Trophoblast cell (in vitro differentiated cells and primary cell): ENCODE results near the gene STON2.

Source experiments
- DNase-seq, 2 donors: peaks; one replicate each; pipeline ENCODE4 v3.0.0-alpha.2; 2016
- H2AFZ ChIP-seq: 2 replicates; pipeline ENCODE4 v1.6.1; 2013; ENCODE audit warnings: low read length, moderate library complexity, mild to moderate bottlenecking; ENCODE audit not compliant: insufficient read depth, poor library complexity
- H2AK5ac ChIP-seq: 2 replicates; pipeline ENCODE4 v1.6.1; 2013; ENCODE audit warnings: mild to moderate bottlenecking, low read length
- H2BK120ac ChIP-seq: 2 replicates; pipeline ENCODE4 v1.6.1; 2013; ENCODE audit warnings: low read length, mild to moderate bottlenecking, moderate library complexity; ENCODE audit not compliant: insufficient read depth, poor library complexity
- H2BK12ac ChIP-seq: 2 replicates; pipeline ENCODE4 v1.6.1; 2013; ENCODE audit warnings: mild to moderate bottlenecking, low read length, moderate library complexity
- H2BK5ac ChIP-seq: 2 replicates; pipeline ENCODE4 v1.6.1; 2013; ENCODE audit warnings: low read length, low read depth, moderate library complexity, mild to moderate bottlenecking; ENCODE audit not compliant: poor library complexity
- H3K14ac ChIP-seq: 2 replicates; pipeline ENCODE4 v1.6.1; 2013; ENCODE audit warnings: mild to moderate bottlenecking, low read length
- H3K18ac ChIP-seq: 2 replicates; pipeline ENCODE4 v1.6.1; 2013; ENCODE audit warnings: mild to moderate bottlenecking, low read length
- H3K23ac ChIP-seq: 2 replicates; pipeline ENCODE4 v1.6.1; 2013; ENCODE audit warnings: low read length
- H3K27ac ChIP-seq: 2 replicates; pipeline ENCODE4 v1.5.1; 2013; ENCODE audit warnings: low read depth, mild to moderate bottlenecking, inconsistent platforms, low read length, moderate library complexity
- H3K27me3 ChIP-seq: 2 replicates; pipeline ENCODE4 v1.6.1; 2013; ENCODE audit warnings: inconsistent platforms, mild to moderate bottlenecking, low read length, moderate library complexity; ENCODE audit not compliant: insufficient read depth
- H3K36me3 ChIP-seq, 2 experiments: 1 replicate in 1 of 2; 2 replicates in 1 of 2; pipeline ENCODE4 v1.6.1; 2013; ENCODE audit warnings: low read length in 2 of 2, mild to moderate bottlenecking in 2 of 2, moderate library complexity in 1 of 2; ENCODE audit not compliant: insufficient read depth in 2 of 2, control insufficient read depth in 1 of 2
- H3K4ac ChIP-seq: 2 replicates; pipeline ENCODE4 v1.6.1; 2013; ENCODE audit warnings: low read depth, mild to moderate bottlenecking, low read length, moderate library complexity
- H3K4me1 ChIP-seq, 2 experiments: 1 replicate in 1 of 2; 2 replicates in 1 of 2; pipeline ENCODE4 v1.6.1; 2013; ENCODE audit warnings: low read length in 2 of 2, mild to moderate bottlenecking in 2 of 2, moderate library complexity in 1 of 2; ENCODE audit not compliant: insufficient read depth in 2 of 2, control insufficient read depth in 1 of 2
- H3K4me2 ChIP-seq: 2 replicates; pipeline ENCODE4 v1.6.1; 2013; ENCODE audit warnings: inconsistent platforms, mild to moderate bottlenecking, low read length, moderate library complexity
- H3K4me3 ChIP-seq: 2 replicates; pipeline ENCODE4 v1.5.1; 2013; ENCODE audit warnings: mild to moderate bottlenecking, low read depth, low read length, inconsistent platforms
- H3K79me1 ChIP-seq: one replicate; pipeline ENCODE4 v1.6.1; 2013; ENCODE audit warnings: low read length
- H3K79me2 ChIP-seq: 2 replicates; pipeline ENCODE4 v1.6.1; 2013; ENCODE audit warnings: low read length, mild to moderate bottlenecking; ENCODE audit not compliant: control insufficient read depth, insufficient read depth, poor library complexity
- H3K9ac ChIP-seq: 2 replicates; pipeline ENCODE4 v1.6.1; 2013; ENCODE audit warnings: mild to moderate bottlenecking, low read length
- H3K9me3 ChIP-seq: 2 replicates; pipeline ENCODE4 v1.6.1; 2013; ENCODE audit warnings: low read depth, mild to moderate bottlenecking, control low read depth, inconsistent platforms, low read length; ENCODE audit not compliant: insufficient read depth
- H4K12ac ChIP-seq: 2 replicates; pipeline ENCODE4 v1.6.1; 2013; ENCODE audit warnings: low read depth, mild to moderate bottlenecking, low read length, moderate library complexity
- H4K8ac ChIP-seq: 2 replicates; pipeline ENCODE4 v1.6.1; 2013; ENCODE audit warnings: low read depth, mild to moderate bottlenecking, low read length, moderate library complexity
- H4K91ac ChIP-seq: one replicate; pipeline ENCODE4 v1.6.1; 2013; ENCODE audit warnings: low read depth, mild to moderate bottlenecking, low read length, moderate library complexity
- WGBS: extraction: QIAGEN DNeasy Blood & Tissue Kit; methylation state at CpG from one replicate; pipeline ENCODE4 v1.1.7; 2013; ENCODE audit warnings: missing lambda C conversion rate; ENCODE audit not compliant: insufficient read length, insufficient coverage; ENCODE audit errors: extremely low coverage; 5-methylcytosine and 5-hydroxymethylcytosine counted together

Gene STON2

DNA sequence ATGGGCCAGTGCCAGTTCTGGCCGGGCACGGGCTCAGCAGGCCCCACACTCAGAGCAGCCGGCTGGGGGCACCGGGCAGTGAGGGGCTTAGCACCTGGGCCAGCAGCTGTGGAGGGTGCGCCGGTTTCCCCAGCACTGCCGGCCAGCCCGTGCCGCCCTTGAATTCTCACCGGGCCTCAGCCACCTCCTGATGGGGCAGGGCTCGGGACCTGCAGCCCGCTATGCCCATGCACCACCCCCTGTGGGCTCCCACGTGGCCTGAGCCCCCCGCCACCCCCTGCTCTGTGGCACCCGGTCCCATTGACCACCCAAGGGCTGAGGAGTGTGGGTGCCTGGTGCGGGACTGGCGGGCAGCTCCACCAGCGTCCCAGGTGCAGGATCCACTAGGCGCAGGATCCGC lies 164.0 kb downstream of the STON2 start:
- Histone ChIP-seq H4K91ac (no peak overlapping the region), H3K4me2 (no peak overlapping the region), H3K9me3 (no peaks in the 10 kb centered on the region), H3K36me3 (no peaks in the 10 kb centered on the region), H4K8ac (no peak overlapping the region), H3K23ac (no peak overlapping the region), H3K27me3 (no peaks in the 10 kb centered on the region), H2BK12ac (no peak overlapping the region), H2BK120ac (no peak overlapping the region), H2BK5ac (no peak overlapping the region), H3K4me3 (no peak overlapping the region), H2AK5ac (no peak overlapping the region), H3K79me1 (no peaks in the 10 kb centered on the region), H3K79me2 (no peaks in the 10 kb centered on the region), H3K4me1 (peaks cover 0 to 4% of the 10 kb centered on the region in 2 experiments), H4K12ac (no peak overlapping the region), H3K14ac (no peak overlapping the region), H3K27ac (no peak overlapping the region), H3K18ac (no peak overlapping the region), H3K9ac (no peak overlapping the region), H2AFZ (no peak overlapping the region), H3K4ac (no peak overlapping the region)
- WGBS, result no CpG with 5 or more reads among the region's 20 CpGs
- no peak for DNase-seq

- Histone ChIP-seq H2BK120ac (no peak overlapping the region), H3K4me1 (peaks cover 0 to 4% of the 10 kb centered on the region in 2 experiments), H2BK5ac (no peak overlapping the region), H3K27me3 (no peaks in the 10 kb centered on the region), H3K27ac (no peak overlapping the region), H3K14ac (no peak overlapping the region), H3K4me3 (no peak overlapping the region), H3K4me2 (no peak overlapping the region), H3K36me3 (no peaks in the 10 kb centered on the region), H2AFZ (no peak overlapping the region), H4K8ac (no peak overlapping the region), H2AK5ac (no peak overlapping the region), H2BK12ac (no peak overlapping the region), H3K18ac (no peak overlapping the region), H3K4ac (no peak overlapping the region), H3K9me3 (peaks cover 2% of the 10 kb centered on the region), H4K91ac (no peak overlapping the region), H4K12ac (no peak overlapping the region), H3K23ac (no peak overlapping the region), H3K79me2 (no peaks in the 10 kb centered on the region), H3K9ac (no peak overlapping the region), H3K79me1 (no peaks in the 10 kb centered on the region)
- no CpG with 5 or more reads among the region's 2 CpGs for WGBS
- no peak for DNase-seq
These were observed 165.0 kb downstream of the STON2 start for GRCh38 chr14:81235096-81235495.

DNA sequence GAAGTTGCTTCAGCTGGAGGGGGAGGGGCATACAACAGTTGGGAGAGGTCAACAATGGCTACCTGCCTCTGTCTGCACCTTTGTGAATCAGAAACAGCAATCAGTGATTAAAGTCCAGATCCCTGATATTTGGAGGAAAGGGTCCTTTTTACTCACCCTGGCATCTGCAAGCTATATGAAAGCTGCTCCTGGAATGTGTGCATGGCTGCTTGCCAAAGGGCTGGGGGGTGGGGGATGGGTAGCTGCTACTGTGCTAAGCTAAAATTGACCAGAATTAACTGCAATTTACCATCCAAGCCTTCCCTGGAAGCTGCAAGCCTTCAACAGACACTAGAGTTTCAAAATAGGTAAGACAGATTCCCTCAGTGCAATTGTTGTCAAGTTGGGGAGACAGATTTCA lies 165.8 kb downstream of the STON2 start:
- Histone ChIP-seq H2BK120ac (no peak overlapping the region), H4K12ac (no peak overlapping the region), H3K27me3 (no peaks in the 10 kb centered on the region), H2BK12ac (no peak overlapping the region), H3K4me2 (no peak overlapping the region), H4K8ac (no peak overlapping the region), H3K4me1 (peaks cover 0 to 4% of the 10 kb centered on the region in 2 experiments), H4K91ac (no peak overlapping the region), H3K36me3 (no peaks in the 10 kb centered on the region), H3K27ac (no peak overlapping the region), H3K79me2 (no peaks in the 10 kb centered on the region), H3K79me1 (no peaks in the 10 kb centered on the region), H2AK5ac (no peak overlapping the region), H3K4ac (no peak overlapping the region), H2BK5ac (no peak overlapping the region), H3K14ac (no peak overlapping the region), H2AFZ (no peak overlapping the region), H3K4me3 (no peak overlapping the region), H3K23ac (no peak overlapping the region), H3K9me3 (peaks cover 2% of the 10 kb centered on the region), H3K9ac (no peak overlapping the region), H3K18ac (no peak overlapping the region)
- DNase-seq, result no peak

DNA sequence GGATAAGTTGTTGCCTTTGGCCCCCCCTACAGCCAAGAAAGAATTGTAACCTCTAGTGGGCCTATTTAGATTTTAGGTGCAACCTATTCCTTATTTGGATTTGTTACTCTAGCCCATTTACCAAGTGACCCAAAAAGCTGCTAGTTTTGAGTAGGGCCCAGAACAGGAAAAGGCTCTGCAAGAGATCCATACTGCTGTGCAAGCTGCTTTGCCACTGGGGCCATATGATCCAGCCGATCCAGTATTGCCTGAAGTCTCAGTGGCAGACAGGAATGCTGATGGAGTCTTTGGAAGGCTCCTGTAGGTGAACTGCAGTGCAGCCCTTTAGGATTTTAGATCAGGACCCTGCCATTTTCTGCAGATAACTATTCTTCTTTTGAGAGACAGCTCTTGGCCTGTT lies 166.5 kb downstream of the STON2 start:
- no peak overlapping the region for H2AK5ac ChIP-seq
- no peak overlapping the region for H2AFZ ChIP-seq
- H3K9me3 ChIP-seq, result peaks cover 2% of the 10 kb centered on the region
- H3K79me2 ChIP-seq, result no peaks in the 10 kb centered on the region
- H4K91ac ChIP-seq, result no peak overlapping the region
- H3K4ac ChIP-seq, result no peak overlapping the region
- H3K14ac ChIP-seq, result no peak overlapping the region
- H3K36me3 ChIP-seq, result no peaks in the 10 kb centered on the region
- H3K9ac ChIP-seq, result no peak overlapping the region
- no peaks in the 10 kb centered on the region for H3K79me1 ChIP-seq
- no peak overlapping the region for H3K4me2 ChIP-seq
- WGBS, result no CpG with 5 or more reads among the region's 1 CpG
- peaks cover 0 to 4% of the 10 kb centered on the region in 2 experiments for H3K4me1 ChIP-seq
- H3K23ac ChIP-seq, result no peak overlapping the region
- H3K27ac ChIP-seq, result no peak overlapping the region
- no peak overlapping the region for H2BK12ac ChIP-seq
- no peak overlapping the region for H3K4me3 ChIP-seq
- H4K12ac ChIP-seq, result no peak overlapping the region
- no peak overlapping the region for H3K18ac ChIP-seq
- no peaks in the 10 kb centered on the region for H3K27me3 ChIP-seq
- DNase-seq, result no peak
- H2BK5ac ChIP-seq, result no peak overlapping the region
- no peak overlapping the region for H2BK120ac ChIP-seq
- H4K8ac ChIP-seq, result no peak overlapping the region
